ENCODE measurements around the gene TOLLIP. TPM values are rescaled to one million over a fixed set of nuclear protein-coding genes. Genes with fewer than 3 reads are reported as not detected.
A peak's percentile ranks its signal among the peaks of the same experiment; 100 is the strongest.

TOLLIP gene
- total RNA-seq, 1 experiment from 2014 or later = 32.3 TPM

DNA sequence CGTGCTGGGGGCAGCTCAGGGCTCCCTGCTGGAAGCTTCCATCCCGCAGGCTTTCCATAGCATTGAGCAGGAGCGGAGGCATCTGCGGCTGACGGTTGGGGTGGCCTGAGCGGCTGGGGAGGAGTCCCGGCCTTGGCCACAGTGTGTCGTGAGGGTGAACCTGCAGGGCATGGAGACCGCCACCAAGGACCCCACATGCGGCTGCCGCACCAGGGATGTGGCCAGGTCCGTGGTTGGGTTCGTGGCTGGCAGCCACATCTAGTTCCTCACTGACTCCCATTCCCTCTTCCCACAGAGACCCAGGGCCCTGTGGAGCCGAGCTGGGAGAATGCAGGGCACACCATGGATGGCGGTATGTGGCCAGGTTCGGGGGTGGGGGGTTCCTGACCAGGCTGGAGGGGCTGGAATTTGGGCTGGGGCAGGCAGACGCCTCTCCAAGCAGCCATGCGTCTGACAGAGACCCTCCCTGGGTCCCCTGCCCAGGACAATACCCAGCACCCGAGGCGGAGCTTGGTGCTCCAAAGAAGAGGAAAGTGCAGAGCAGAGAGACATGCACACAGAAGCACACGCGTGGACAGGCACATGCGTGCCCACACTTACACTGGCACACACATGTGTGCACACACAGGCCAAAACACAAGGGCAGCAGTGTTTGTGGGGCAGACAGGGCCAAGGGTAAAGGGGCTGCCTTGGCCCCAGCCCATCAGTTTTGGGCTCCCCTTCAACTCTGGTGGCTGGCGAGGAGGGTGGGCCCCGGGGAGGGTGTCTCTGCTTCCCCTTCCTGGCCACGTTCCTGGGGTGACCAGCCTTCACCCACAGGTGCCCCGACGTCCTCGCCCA is 83.8 kb downstream of the TOLLIP start:
- ATAC-seq (no peak), DNase-seq (ENCODE audit: low spot score) (peak; percentile 20)
- POLR2A ChIA-PET = no interaction called here
- no peaks in the 10 kb centered on the region for H3K36me3 Mint-ChIP-seq
- peaks cover 3% of the 10 kb centered on the region for H3K4me1 Mint-ChIP-seq
- CTCF ChIA-PET = interaction anchor here (1.2 to 1.8 kb wide), 4 partner anchors 23 to 290 kb away, joined by 4 to 8 read pairs (median 6); no protein-coding TSS in a partner anchor
- H3K27ac Mint-ChIP-seq = no peak overlapping the region
- H3K9me3 Mint-ChIP-seq = no peaks in the 10 kb centered on the region
- H3K27me3 Mint-ChIP-seq (ENCODE audit: low read depth) = no peaks in the 10 kb centered on the region
- TF ChIP-seq ZNF232 (CRISPR knock-in tag; IDR thresholded peaks at IDR 0.05) (no peak), NR3C1 (CRISPR knock-in tag; conservative IDR thresholded peaks at IDR 0.05; ENCODE audit: low read depth) (no peak), TEAD1 (CRISPR knock-in tag; IDR thresholded peaks at IDR 0.05) (no peak), ZNF121 (CRISPR knock-in tag; IDR thresholded peaks at IDR 0.05) (no peak), SMAD3 (CRISPR knock-in tag; IDR thresholded peaks at IDR 0.05; ENCODE audit: borderline replicate concordance) (no peak), ZNF423 (CRISPR knock-in tag; IDR thresholded peaks at IDR 0.05) (no peak), NFYB (CRISPR knock-in tag; conservative IDR thresholded peaks at IDR 0.05; ENCODE audit: low read depth) (no peak), RORB (CRISPR knock-in tag; IDR thresholded peaks at IDR 0.05) (no peak), IRF2 (CRISPR knock-in tag; IDR thresholded peaks at IDR 0.05; ENCODE audit: borderline replicate concordance, low read depth) (no peak), KAT7 (CRISPR knock-in tag; IDR thresholded peaks at IDR 0.05; ENCODE audit: borderline replicate concordance) (no peak)
- TF ChIP-seq, protein P1, sequence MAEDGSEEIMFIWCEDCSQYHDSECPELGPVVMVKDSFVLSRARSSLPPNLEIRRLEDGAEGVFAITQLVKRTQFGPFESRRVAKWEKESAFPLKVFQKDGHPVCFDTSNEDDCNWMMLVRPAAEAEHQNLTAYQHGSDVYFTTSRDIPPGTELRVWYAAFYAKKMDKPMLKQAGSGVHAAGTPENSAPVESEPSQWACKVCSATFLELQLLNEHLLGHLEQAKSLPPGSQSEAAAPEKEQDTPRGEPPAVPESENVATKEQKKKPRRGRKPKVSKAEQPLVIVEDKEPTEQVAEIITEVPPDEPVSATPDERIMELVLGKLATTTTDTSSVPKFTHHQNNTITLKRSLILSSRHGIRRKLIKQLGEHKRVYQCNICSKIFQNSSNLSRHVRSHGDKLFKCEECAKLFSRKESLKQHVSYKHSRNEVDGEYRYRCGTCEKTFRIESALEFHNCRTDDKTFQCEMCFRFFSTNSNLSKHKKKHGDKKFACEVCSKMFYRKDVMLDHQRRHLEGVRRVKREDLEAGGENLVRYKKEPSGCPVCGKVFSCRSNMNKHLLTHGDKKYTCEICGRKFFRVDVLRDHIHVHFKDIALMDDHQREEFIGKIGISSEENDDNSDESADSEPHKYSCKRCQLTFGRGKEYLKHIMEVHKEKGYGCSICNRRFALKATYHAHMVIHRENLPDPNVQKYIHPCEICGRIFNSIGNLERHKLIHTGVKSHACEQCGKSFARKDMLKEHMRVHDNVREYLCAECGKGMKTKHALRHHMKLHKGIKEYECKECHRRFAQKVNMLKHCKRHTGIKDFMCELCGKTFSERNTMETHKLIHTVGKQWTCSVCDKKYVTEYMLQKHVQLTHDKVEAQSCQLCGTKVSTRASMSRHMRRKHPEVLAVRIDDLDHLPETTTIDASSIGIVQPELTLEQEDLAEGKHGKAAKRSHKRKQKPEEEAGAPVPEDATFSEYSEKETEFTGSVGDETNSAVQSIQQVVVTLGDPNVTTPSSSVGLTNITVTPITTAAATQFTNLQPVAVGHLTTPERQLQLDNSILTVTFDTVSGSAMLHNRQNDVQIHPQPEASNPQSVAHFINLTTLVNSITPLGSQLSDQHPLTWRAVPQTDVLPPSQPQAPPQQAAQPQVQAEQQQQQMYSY (CRISPR knock-in tag; IDR thresholded peaks at IDR 0.05) = no peak
- TF ChIP-seq, protein P2, sequence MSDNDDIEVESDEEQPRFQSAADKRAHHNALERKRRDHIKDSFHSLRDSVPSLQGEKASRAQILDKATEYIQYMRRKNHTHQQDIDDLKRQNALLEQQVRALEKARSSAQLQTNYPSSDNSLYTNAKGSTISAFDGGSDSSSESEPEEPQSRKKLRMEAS (CRISPR knock-in tag; IDR thresholded peaks at IDR 0.05) = no peak
- TF ChIP-seq, protein P3, sequence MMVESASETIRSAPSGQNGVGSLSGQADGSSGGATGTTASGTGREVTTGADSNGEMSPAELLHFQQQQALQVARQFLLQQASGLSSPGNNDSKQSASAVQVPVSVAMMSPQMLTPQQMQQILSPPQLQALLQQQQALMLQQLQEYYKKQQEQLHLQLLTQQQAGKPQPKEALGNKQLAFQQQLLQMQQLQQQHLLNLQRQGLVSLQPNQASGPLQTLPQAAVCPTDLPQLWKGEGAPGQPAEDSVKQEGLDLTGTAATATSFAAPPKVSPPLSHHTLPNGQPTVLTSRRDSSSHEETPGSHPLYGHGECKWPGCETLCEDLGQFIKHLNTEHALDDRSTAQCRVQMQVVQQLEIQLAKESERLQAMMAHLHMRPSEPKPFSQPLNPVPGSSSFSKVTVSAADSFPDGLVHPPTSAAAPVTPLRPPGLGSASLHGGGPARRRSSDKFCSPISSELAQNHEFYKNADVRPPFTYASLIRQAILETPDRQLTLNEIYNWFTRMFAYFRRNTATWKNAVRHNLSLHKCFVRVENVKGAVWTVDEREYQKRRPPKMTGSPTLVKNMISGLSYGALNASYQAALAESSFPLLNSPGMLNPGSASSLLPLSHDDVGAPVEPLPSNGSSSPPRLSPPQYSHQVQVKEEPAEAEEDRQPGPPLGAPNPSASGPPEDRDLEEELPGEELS (CRISPR knock-in tag; IDR thresholded peaks at IDR 0.05) = no peak
- TF ChIP-seq, protein P4, sequence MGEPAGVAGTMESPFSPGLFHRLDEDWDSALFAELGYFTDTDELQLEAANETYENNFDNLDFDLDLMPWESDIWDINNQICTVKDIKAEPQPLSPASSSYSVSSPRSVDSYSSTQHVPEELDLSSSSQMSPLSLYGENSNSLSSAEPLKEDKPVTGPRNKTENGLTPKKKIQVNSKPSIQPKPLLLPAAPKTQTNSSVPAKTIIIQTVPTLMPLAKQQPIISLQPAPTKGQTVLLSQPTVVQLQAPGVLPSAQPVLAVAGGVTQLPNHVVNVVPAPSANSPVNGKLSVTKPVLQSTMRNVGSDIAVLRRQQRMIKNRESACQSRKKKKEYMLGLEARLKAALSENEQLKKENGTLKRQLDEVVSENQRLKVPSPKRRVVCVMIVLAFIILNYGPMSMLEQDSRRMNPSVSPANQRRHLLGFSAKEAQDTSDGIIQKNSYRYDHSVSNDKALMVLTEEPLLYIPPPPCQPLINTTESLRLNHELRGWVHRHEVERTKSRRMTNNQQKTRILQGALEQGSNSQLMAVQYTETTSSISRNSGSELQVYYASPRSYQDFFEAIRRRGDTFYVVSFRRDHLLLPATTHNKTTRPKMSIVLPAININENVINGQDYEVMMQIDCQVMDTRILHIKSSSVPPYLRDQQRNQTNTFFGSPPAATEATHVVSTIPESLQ (CRISPR knock-in tag; IDR thresholded peaks at IDR 0.05) = no peak
- H3K4me3 Mint-ChIP-seq = no peak overlapping the region

DNA sequence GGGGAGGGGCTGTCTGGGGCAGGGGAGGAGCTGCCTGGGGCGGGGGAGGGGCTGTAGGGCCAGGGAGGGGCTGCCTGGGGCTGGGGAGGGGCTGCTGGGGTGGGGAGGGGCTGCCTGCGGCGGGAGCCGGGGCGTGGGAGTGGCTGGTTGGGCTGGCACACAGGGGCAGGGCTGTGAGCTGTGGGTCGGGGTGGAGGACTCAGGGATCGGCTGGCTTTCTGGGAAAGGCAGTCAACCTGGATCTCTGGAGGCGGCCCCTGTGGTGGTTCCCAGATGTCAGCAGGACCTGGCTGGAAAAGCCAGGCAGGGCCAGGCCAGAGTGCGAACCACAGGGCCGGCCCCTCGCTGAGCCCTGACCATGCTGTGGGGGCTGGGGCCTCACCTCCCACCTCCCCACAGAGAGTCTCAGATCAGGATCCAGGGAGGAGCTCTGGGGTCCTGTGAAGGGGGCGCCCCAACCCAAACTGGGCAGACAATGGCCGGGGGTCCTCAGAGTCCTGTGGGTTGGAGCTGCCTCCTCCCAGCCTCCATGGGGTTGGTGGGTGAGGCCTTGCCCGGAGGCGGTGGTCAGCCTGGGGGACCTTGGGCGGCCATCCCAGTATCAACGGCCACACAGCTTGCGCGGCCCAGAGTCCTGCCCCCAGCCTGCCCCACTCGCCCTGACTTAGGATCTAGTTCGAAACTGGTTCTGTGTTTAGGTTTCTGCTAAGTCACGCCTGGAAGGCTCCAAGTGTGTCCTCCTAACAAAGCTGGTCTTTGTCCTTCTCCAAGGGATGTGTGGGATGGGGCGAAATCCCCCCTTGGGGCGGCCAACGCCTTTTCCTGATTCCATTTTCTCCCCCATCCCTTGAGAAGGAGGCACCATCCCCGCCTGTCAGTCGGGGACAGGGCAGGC is 84.7 kb downstream of the TOLLIP start:
- peaks cover 3% of the 10 kb centered on the region for H3K4me1 Mint-ChIP-seq
- peak; percentile 70 for ATAC-seq
- no peaks in the 10 kb centered on the region for H3K9me3 Mint-ChIP-seq
- no peaks in the 10 kb centered on the region for H3K36me3 Mint-ChIP-seq
- peak; percentile 58 for DNase-seq (ENCODE audit: low spot score)
- H3K27ac Mint-ChIP-seq = no peak overlapping the region
- ChIA-PET POLR2A (no interaction called here), CTCF (interaction anchor here (0.7 to 1.8 kb wide), 9 partner anchors 8 to 380 kb away, joined by 3 to 8 read pairs (median 4); no protein-coding TSS in a partner anchor)
- H3K4me3 Mint-ChIP-seq = no peak overlapping the region
- no peaks in the 10 kb centered on the region for H3K27me3 Mint-ChIP-seq (ENCODE audit: low read depth)
- TF ChIP-seq ZNF396 (CRISPR knock-in tag; IDR thresholded peaks at IDR 0.05; ENCODE audit: borderline replicate concordance) (no peak), TP53 (CRISPR knock-in tag; IDR thresholded peaks at IDR 0.05) (no peak), CBFB (CRISPR knock-in tag; IDR thresholded peaks at IDR 0.05; ENCODE audit: low read depth) (no peak), MXD4 (CRISPR knock-in tag; IDR thresholded peaks at IDR 0.05; ENCODE audit: borderline replicate concordance) (no peak), ETV6 (CRISPR knock-in tag; IDR thresholded peaks at IDR 0.05) (no peak), NFE2L1 (CRISPR knock-in tag; IDR thresholded peaks at IDR 0.05) (no peak)
- TF ChIP-seq, protein P5, sequence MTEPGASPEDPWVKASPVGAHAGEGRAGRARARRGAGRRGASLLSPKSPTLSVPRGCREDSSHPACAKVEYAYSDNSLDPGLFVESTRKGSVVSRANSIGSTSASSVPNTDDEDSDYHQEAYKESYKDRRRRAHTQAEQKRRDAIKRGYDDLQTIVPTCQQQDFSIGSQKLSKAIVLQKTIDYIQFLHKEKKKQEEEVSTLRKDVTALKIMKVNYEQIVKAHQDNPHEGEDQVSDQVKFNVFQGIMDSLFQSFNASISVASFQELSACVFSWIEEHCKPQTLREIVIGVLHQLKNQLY (CRISPR knock-in tag; IDR thresholded peaks at IDR 0.05) = no peak
- TF ChIP-seq, protein P1 (CRISPR knock-in tag; IDR thresholded peaks at IDR 0.05) = no peak

Measured in WTC11 (cell line).